Measurements from ENCODE around the gene DNAI2.

The DNAI2 gene

GRCh38 chr17:74325743-74326379, 51.8 kb downstream of the DNAI2 start, which contains the start of gene KIF19:
Gene KIF19, plus strand, starts transcription at chr17:74326226. Its CDS starts 124 bp downstream, at chr17:74326350.
- H3K27ac ChIP-seq = no peak within 1 kb of the TSS
- TF ChIP-seq ZFX (IDR thresholded peaks at IDR 0.05) (no peak), CTCF (conservative IDR thresholded peaks at IDR 0.05) (no peak)

GRCh38 chr17:74326506-74326905, 52.5 kb downstream of the DNAI2 start:
- H3K27ac ChIP-seq = no peak overlapping the region
- TF ChIP-seq CTCF (conservative IDR thresholded peaks at IDR 0.05) = no peak
- TF ChIP-seq ZFX (IDR thresholded peaks at IDR 0.05) = no peak

- H3K27ac ChIP-seq = no peak overlapping the region
- no peak for TF ChIP-seq CTCF (conservative IDR thresholded peaks at IDR 0.05)
- TF ChIP-seq ZFX (IDR thresholded peaks at IDR 0.05) = no peak
These were observed 54.5 kb downstream of the DNAI2 start for GRCh38 chr17:74328487-74328886.

GRCh38 chr17:74329378-74329777, 55.3 kb downstream of the DNAI2 start:
- TF ChIP-seq ZFX (IDR thresholded peaks at IDR 0.05) (no peak), CTCF (conservative IDR thresholded peaks at IDR 0.05) (no peak)
- no peak overlapping the region for H3K27ac ChIP-seq

GRCh38 chr17:74330446-74330845, 56.4 kb downstream of the DNAI2 start:
- H3K27ac ChIP-seq = no peak overlapping the region
- TF ChIP-seq CTCF (conservative IDR thresholded peaks at IDR 0.05) (no peak), ZFX (IDR thresholded peaks at IDR 0.05) (no peak)

GRCh38 chr17:74332017-74332650, 58.1 kb downstream of the DNAI2 start:
- TF ChIP-seq ZFX (IDR thresholded peaks at IDR 0.05) (no peak), CTCF (conservative IDR thresholded peaks at IDR 0.05) (no peak)
- no peak overlapping the region for H3K27ac ChIP-seq

- TF ChIP-seq CTCF (conservative IDR thresholded peaks at IDR 0.05) = no peak
- TF ChIP-seq ZFX (IDR thresholded peaks at IDR 0.05) = no peak
These were observed 58.8 kb downstream of the DNAI2 start for GRCh38 chr17:74332763-74333283.

More at GRCh38 chr17:74332763-74333283, 58.8 kb downstream of the DNAI2 start:
- no peak overlapping the region for H3K27ac ChIP-seq

All from C4-2B (cell line).